ENCODE measurements around the gene PPP2R2B. TPM values are rescaled to one million over a fixed set of nuclear protein-coding genes. Genes with fewer than 3 reads are reported as not detected.

PPP2R2B gene
- total RNA-seq, 1 donor from 2014 or later, result 10.0 TPM

DNA sequence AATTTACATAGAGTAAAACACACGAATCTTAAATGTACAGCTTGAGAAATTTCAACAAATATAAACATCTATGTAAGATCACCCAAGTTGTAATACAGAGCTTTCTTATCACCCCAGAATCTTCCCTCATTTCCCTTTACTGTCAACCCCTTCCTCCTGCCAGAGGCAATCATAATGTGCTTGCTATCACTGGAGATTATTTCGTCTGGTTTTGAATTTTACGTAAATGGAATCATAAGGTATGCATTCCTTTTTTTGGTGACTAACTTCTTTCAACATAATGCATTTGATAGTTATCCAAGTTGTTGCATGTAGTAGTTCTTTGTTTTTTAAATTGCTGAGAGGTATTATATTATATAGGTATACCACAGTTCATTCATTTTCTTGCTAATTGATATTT lies 325.1 kb downstream of the PPP2R2B start:
- H3K4me1 ChIP-seq, result no peaks in the 10 kb centered on the region
- H3K27ac ChIP-seq, result no peak overlapping the region
- no peak overlapping the region for H3K4me3 ChIP-seq
- H3K36me3 ChIP-seq, result no peaks in the 10 kb centered on the region
- TF ChIP-seq, protein P1, sequence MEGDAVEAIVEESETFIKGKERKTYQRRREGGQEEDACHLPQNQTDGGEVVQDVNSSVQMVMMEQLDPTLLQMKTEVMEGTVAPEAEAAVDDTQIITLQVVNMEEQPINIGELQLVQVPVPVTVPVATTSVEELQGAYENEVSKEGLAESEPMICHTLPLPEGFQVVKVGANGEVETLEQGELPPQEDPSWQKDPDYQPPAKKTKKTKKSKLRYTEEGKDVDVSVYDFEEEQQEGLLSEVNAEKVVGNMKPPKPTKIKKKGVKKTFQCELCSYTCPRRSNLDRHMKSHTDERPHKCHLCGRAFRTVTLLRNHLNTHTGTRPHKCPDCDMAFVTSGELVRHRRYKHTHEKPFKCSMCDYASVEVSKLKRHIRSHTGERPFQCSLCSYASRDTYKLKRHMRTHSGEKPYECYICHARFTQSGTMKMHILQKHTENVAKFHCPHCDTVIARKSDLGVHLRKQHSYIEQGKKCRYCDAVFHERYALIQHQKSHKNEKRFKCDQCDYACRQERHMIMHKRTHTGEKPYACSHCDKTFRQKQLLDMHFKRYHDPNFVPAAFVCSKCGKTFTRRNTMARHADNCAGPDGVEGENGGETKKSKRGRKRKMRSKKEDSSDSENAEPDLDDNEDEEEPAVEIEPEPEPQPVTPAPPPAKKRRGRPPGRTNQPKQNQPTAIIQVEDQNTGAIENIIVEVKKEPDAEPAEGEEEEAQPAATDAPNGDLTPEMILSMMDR (IDR thresholded peaks at IDR 0.05), result no peak
- H3K27me3 ChIP-seq, result no peaks in the 10 kb centered on the region
- intact Hi-C loops (cut with DNase I), result no loop called here
- H3K9me3 ChIP-seq, result no peaks in the 10 kb centered on the region
- no peak for DNase-seq (ENCODE audit: low spot score in 2 of 2)

DNA sequence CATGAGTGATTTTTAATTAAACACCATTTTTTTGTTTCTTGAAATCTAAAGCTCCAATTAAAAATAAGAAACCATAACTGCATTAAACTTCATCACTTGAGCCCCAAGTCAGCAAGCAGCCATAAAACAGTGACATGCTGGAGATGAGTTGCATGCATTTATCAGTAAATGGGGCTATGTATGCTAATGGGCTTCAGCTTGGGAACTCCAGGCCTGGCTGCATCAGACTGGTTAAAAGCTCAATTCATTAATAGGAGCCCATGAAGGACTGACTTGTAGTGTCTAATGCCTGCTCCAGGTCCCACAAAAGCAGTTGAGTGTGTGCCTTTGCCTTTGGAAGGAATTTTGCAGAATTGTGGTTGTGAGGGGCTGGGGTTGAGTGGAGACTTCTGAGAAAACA lies 328.9 kb downstream of the PPP2R2B start:
- no peak for DNase-seq (ENCODE audit: low spot score in 2 of 2)
- H3K4me1 ChIP-seq, result no peaks in the 10 kb centered on the region
- no peaks in the 10 kb centered on the region for H3K27me3 ChIP-seq
- TF ChIP-seq, protein P1 (IDR thresholded peaks at IDR 0.05), result no peak
- H3K27ac ChIP-seq, result no peak overlapping the region
- H3K9me3 ChIP-seq, result no peaks in the 10 kb centered on the region
- no peaks in the 10 kb centered on the region for H3K36me3 ChIP-seq
- no peak overlapping the region for H3K4me3 ChIP-seq
- intact Hi-C loops (cut with DNase I), result loop anchor here (10.0 kb wide), 1 partner anchor 1025 kb away; no protein-coding TSS in a partner anchor

DNA sequence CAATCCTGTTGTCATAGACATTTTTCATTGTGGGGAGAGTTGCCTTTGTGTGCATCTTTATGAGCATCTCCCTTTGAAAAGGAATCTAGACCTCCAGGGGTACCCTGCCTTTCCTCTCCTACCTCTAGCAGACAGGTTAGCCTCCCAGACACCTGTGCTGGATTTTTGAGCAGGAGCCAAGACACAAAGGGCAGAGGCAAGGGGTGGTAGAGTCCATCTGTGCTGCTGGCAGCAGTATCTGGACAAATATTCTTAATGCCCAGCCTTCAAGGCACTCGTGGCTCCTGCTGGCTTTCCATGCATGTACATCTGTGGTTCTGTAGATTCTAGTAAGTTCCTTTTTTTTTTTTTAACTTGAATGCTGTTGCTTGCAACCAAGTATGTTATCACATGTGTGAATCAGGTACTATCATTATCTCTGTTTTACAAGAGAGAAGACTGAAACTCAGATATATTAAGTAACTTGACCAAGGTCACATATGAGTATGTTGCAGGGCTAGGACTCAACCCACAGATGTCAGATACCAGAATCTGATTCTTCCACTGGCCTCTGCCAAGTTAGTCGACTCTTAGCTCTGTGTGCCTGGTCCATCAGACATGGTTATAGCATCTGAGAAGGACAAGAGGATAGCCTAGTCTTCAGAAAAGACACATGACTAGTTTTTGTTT lies 329.6 kb downstream of the PPP2R2B start:
- DNase-seq (ENCODE audit: low spot score in 2 of 2), result no peak
- no peak overlapping the region for H3K4me3 ChIP-seq
- intact Hi-C loops (cut with DNase I), result loop anchor here (10.0 kb wide), 1 partner anchor 1026 kb away; no protein-coding TSS in a partner anchor
- TF ChIP-seq, protein P1 (IDR thresholded peaks at IDR 0.05), result no peak
- no peaks in the 10 kb centered on the region for H3K9me3 ChIP-seq
- H3K36me3 ChIP-seq, result no peaks in the 10 kb centered on the region
- H3K27me3 ChIP-seq, result no peaks in the 10 kb centered on the region
- H3K27ac ChIP-seq, result no peak overlapping the region
- H3K4me1 ChIP-seq, result no peaks in the 10 kb centered on the region

DNA sequence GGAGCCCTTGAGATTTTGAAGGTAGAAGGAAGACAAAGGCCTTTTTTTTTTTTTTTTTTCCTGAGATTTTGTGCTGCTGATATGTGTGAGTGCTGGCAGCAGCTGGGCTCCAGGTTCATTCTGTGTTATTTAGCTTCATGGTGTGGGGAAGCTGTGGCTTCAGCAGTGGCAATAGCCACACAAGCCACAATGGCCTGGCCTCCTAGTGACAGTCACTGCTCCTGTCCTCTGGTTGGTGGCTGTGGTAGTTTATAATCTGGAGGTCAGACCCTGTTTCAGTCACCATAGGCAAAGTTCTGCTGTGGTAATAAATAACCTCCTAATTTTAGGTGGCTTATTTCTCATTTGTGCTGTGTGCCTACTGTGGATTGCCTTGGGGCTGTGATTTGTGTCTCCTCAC lies 334.3 kb downstream of the PPP2R2B start:
- Histone ChIP-seq H3K9me3 (no peaks in the 10 kb centered on the region), H3K36me3 (no peaks in the 10 kb centered on the region), H3K27me3 (no peaks in the 10 kb centered on the region), H3K4me1 (no peaks in the 10 kb centered on the region), H3K27ac (no peak overlapping the region), H3K4me3 (no peak overlapping the region)
- TF ChIP-seq, protein P1 (IDR thresholded peaks at IDR 0.05), result no peak
- intact Hi-C loops (cut with DNase I), result loop anchor here (10.0 kb wide), 1 partner anchor 1031 kb away; no protein-coding TSS in a partner anchor
- no peak for DNase-seq (ENCODE audit: low spot score in 2 of 2)

DNA sequence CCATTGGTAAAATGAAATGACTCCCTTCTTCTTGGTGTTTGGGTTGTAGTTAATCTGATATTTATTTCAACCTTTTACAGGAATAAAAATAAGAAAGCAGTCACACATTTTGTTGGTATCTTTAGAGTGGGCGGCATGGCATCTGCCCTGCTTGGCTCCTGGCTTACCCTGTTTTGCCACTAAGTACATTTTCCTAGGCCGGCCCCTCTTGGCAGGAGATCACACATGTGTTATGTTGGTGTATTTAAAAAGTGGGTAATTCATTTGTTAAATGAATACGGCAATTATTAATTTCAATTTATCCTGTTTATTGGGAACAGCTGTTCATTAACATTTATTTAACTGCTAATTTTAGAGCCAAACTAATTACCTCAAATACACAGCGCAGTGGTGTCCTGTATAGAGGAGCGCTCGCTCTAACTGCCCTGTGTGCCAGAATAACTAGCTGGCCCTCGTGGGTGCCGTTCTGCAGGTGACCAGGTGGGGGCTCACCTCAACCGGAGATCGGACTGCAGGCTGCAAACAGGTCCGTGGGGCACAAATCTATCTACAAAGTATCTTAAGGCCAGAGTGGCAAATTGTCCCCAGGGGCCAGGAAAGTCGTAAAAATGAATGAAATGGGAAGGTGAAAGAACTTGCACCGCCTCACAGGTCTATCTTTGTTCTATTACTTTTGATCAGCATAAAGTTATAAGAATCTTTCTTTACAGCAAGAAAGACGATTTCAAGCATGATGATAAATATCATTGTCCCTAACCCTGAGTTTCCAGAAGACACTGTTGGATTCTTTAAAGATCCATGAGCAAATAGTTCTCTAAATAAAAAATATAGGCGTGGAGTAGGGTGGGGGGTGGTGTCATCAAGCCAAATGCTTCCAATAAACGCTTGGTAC lies 336.4 kb downstream of the PPP2R2B start:
- Histone ChIP-seq H3K27ac (no peak overlapping the region), H3K4me1 (no peaks in the 10 kb centered on the region), H3K36me3 (no peaks in the 10 kb centered on the region), H3K9me3 (no peaks in the 10 kb centered on the region), H3K4me3 (no peak overlapping the region), H3K27me3 (no peaks in the 10 kb centered on the region)
- DNase-seq (ENCODE audit: low spot score in 2 of 2), result peak in 1 of 2 donors; percentile 83
- TF ChIP-seq, protein P1 (IDR thresholded peaks at IDR 0.05), result peak; percentile 64 to 93 (median 82)
- intact Hi-C loops (cut with DNase I), result loop anchor here (1.0 to 10.0 kb wide), 2 partner anchors 424 to 1033 kb away; no protein-coding TSS in a partner anchor

All from ascending aorta (tissue), 2 donors.